Loucy (cell line): ENCODE measurements around the gene DUSP22.
"Not testable (repeated sequence)": the region's sequence is repeated elsewhere in the genome, so short reads cannot be mapped to it uniquely, and the experiment has no call there.

Experiments
- H2AFZ ChIP-seq: fragments of 200-600 bp; sonication (generic); 2 replicates; pipeline ENCODE4 v1.6.0; 2016; ENCODE audit warnings: antibody characterized with exemption, mild to moderate bottlenecking, low read length, moderate library complexity
- H3F3A ChIP-seq: fragments of 200-600 bp; 2 replicates; pipeline ENCODE4 v1.6.0; 2016; ENCODE audit warnings: antibody characterized with exemption, low read depth, mild to moderate bottlenecking
- H3K27me3 ChIP-seq: fragments of 200-600 bp; sonication (generic); 2 replicates; pipeline ENCODE4 v1.6.1; 2014; ENCODE audit warnings: low read length, mild to moderate bottlenecking; ENCODE audit not compliant: insufficient read depth, poor library complexity, severe bottlenecking
- H3K36me3 ChIP-seq: fragments of 200-600 bp; sonication (generic); 2 replicates; pipeline ENCODE4 v1.6.1; 2016; ENCODE audit warnings: low read length; ENCODE audit not compliant: insufficient read depth
- H3K4me1 ChIP-seq: fragments of 200-600 bp; sonication (generic); 2 replicates; pipeline ENCODE4 v1.5.1; 2014; ENCODE audit warnings: low read length, mild to moderate bottlenecking; ENCODE audit not compliant: insufficient read depth, poor library complexity, severe bottlenecking
- H3K4me2 ChIP-seq: fragments of 200-600 bp; sonication (generic); 2 replicates; pipeline ENCODE4 v1.6.0; 2014; ENCODE audit warnings: antibody characterized with exemption, low read length, low read depth, mild to moderate bottlenecking; ENCODE audit not compliant: poor library complexity, severe bottlenecking
- H3K4me3 ChIP-seq: fragments of 200-600 bp; sonication (generic); 2 replicates; pipeline ENCODE4 v1.5.1; 2014; ENCODE audit warnings: low read length, mild to moderate bottlenecking, mixed read lengths; ENCODE audit not compliant: poor library complexity, severe bottlenecking
- H3K79me2 ChIP-seq: fragments of 200-600 bp; sonication (generic); 2 replicates; pipeline ENCODE4 v1.6.1; 2014; ENCODE audit warnings: low read length; ENCODE audit not compliant: insufficient read depth
- H3K9ac ChIP-seq: fragments of 200-600 bp; sonication (generic); 2 replicates; pipeline ENCODE4 v1.6.0; 2014; ENCODE audit warnings: mild to moderate bottlenecking, low read depth, low read length, moderate library complexity; ENCODE audit not compliant: poor library complexity, severe bottlenecking
- H3K9me2 ChIP-seq: fragments of 200-600 bp; sonication (generic); replicated peaks from 2 replicates; pipeline ENCODE4 v1.6.1; 2016; ENCODE audit warnings: low read depth, low read length, mixed read lengths
- H3K9me3 ChIP-seq: fragments of 200-600 bp; sonication (generic); 2 replicates; pipeline ENCODE4 v1.6.1; 2014; ENCODE audit warnings: mild to moderate bottlenecking, antibody characterized with exemption, low read length, low read depth; ENCODE audit not compliant: insufficient read depth
- H4K20me1 ChIP-seq: fragments of 200-600 bp; sonication (generic); 2 replicates; pipeline ENCODE4 v1.6.0; 2014; ENCODE audit warnings: antibody characterized with exemption, low read length, mild to moderate bottlenecking; ENCODE audit not compliant: insufficient read depth, poor library complexity, severe bottlenecking
- EZH2phosphoT487 ChIP-seq: fragments of 200-600 bp; IDR thresholded peaks from 2 replicates; pipeline ENCODE4 v1.6.1; 2018; ENCODE audit warnings: antibody characterized with exemption, mild to moderate bottlenecking, moderate library complexity, borderline replicate concordance
- TF ChIP-seq, protein P1 (sequence below): fragments of 200-600 bp; sonication (generic); conservative IDR thresholded peaks from 2 replicates; pipeline ENCODE4 v1.5.1; 2014; ENCODE audit warnings: mild to moderate bottlenecking, antibody characterized with exemption, low read length

Gene DUSP22

GRCh38 chr6:324116-324728 lies 31.9 kb downstream of the DUSP22 start:
- no peaks in the 10 kb centered on the region; the same call in 1 of the 2 replicates for H3K79me2 ChIP-seq
- no peak overlapping the region for H3K4me3 ChIP-seq
- peaks cover 10% of the 10 kb centered on the region; the same call in 1 of the 2 replicates for H3K36me3 ChIP-seq
- no peak overlapping the region for H3K4me2 ChIP-seq
- no peaks in the 10 kb centered on the region for H3F3A ChIP-seq
- no peaks in the 10 kb centered on the region for H3K4me1 ChIP-seq
- no peak overlapping the region for H2AFZ ChIP-seq
- H3K9me2 ChIP-seq, result no peaks in the 10 kb centered on the region
- no peaks in the 10 kb centered on the region for H3K9me3 ChIP-seq
- no peaks in the 10 kb centered on the region for H4K20me1 ChIP-seq
- no peak for TF ChIP-seq EZH2phosphoT487
- TF ChIP-seq, protein P1, sequence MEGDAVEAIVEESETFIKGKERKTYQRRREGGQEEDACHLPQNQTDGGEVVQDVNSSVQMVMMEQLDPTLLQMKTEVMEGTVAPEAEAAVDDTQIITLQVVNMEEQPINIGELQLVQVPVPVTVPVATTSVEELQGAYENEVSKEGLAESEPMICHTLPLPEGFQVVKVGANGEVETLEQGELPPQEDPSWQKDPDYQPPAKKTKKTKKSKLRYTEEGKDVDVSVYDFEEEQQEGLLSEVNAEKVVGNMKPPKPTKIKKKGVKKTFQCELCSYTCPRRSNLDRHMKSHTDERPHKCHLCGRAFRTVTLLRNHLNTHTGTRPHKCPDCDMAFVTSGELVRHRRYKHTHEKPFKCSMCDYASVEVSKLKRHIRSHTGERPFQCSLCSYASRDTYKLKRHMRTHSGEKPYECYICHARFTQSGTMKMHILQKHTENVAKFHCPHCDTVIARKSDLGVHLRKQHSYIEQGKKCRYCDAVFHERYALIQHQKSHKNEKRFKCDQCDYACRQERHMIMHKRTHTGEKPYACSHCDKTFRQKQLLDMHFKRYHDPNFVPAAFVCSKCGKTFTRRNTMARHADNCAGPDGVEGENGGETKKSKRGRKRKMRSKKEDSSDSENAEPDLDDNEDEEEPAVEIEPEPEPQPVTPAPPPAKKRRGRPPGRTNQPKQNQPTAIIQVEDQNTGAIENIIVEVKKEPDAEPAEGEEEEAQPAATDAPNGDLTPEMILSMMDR, result no peak
- H3K27me3 ChIP-seq, result no peaks in the 10 kb centered on the region
- no peak overlapping the region for H3K9ac ChIP-seq

DNA sequence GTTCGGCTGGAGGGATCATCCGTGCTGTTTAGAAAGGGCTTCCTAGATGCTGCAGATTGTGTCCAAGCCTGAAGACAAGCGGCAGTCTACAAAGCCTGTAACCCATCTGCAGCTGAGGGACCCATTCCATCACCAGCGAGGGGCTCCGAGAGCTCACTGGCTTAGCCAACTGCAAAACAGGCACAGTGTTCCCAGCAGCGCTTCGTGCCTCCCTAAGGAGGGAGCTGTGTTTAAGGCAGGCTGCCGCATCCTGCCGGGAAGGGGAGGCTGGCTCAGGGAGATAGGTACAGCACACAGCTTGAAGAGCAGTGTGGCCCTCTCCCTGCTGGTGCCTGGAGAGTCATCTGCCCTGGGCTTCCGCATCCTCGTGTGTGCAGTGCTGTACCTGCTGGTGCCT lies 32.4 kb downstream of the DUSP22 start:
- Histone ChIP-seq H3K4me3 (no peak overlapping the region), H2AFZ (no peak overlapping the region), H3K36me3 (peaks cover 10% of the 10 kb centered on the region; the same call in 1 of the 2 replicates), H3K27me3 (no peaks in the 10 kb centered on the region), H4K20me1 (no peaks in the 10 kb centered on the region), H3K4me2 (no peak overlapping the region), H3K9me3 (no peaks in the 10 kb centered on the region), H3F3A (no peaks in the 10 kb centered on the region), H3K4me1 (peaks cover 2% of the 10 kb centered on the region), H3K9ac (no peak overlapping the region), H3K9me2 (no peaks in the 10 kb centered on the region), H3K79me2 (no peaks in the 10 kb centered on the region; the same call in 1 of the 2 replicates)
- TF ChIP-seq EZH2phosphoT487, result no peak
- TF ChIP-seq, protein P1, result no peak

- H2AFZ ChIP-seq, H3K9me2 ChIP-seq, H3K9me3 ChIP-seq, H3K36me3 ChIP-seq, H3F3A ChIP-seq, H3K9ac ChIP-seq, H3K27me3 ChIP-seq, H3K4me3 ChIP-seq, H3K4me1 ChIP-seq, H4K20me1 ChIP-seq, H3K4me2 ChIP-seq, H3K79me2 ChIP-seq: not testable (repeated sequence)
These were observed 33.0 kb downstream of the DUSP22 start for GRCh38 chr6:325161-325860.

- not testable (repeated sequence) for H3K9ac ChIP-seq, H3K4me2 ChIP-seq, H3F3A ChIP-seq, H4K20me1 ChIP-seq, H3K79me2 ChIP-seq, H3K27me3 ChIP-seq, H3K9me2 ChIP-seq, H2AFZ ChIP-seq, H3K9me3 ChIP-seq, H3K36me3 ChIP-seq, H3K4me1 ChIP-seq, H3K4me3 ChIP-seq
These were observed 33.8 kb downstream of the DUSP22 start for GRCh38 chr6:326066-326465.
